ENCODE results near the gene NOP53. TPM values are rescaled to one million over a fixed set of nuclear protein-coding genes. Genes with fewer than 3 reads are reported as not detected.
"Not testable (repeated sequence)": the region's sequence is repeated elsewhere in the genome, so short reads cannot be mapped to it uniquely, and the experiment has no call there.

NOP53 gene
- total RNA-seq, 2 experiments from 2014 or later = 259 to 268 TPM

- H3K27me3 Mint-ChIP-seq; H3K9me3 Mint-ChIP-seq; H3K27ac Mint-ChIP-seq; DNase-seq; H3K36me3 Mint-ChIP-seq; POLR2A ChIA-PET; H3K4me1 Mint-ChIP-seq (ENCODE audit: low read depth); H3K4me3 Mint-ChIP-seq; CTCF ChIA-PET; intact Hi-C loops (cut with micrococcal nuclease): not testable (repeated sequence)
These were observed 57.8 kb downstream of the NOP53 start for GRCh38 chr19:47803148-47803547.

DNA sequence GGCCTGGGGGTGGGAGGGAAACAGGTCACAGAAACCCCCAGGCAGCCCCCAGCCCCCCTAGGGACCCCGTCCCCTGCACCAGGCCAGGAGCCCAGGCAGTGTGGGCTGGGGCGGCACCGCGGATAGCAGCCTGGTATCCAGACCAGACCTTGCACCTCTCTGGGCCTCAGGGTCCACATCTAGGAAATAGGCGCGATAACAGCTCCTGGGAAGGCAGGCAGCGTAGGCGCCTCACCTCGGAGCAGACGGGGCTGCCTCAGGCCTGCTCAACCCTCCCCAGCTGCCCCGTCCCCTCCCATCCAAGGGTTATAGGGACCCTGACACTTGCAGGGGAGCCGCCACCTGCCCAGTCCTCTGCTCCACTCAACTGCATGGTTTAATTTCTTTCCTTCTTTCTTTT lies 58.3 kb downstream of the NOP53 start:
- intact Hi-C loops (cut with micrococcal nuclease); CTCF ChIA-PET; H3K4me1 Mint-ChIP-seq (ENCODE audit: low read depth): not testable (repeated sequence)

GRCh38 chr19:47804451-47804850 lies 59.1 kb downstream of the NOP53 start, which contains the start of gene TPRX1:
TSS of gene TPRX1 (minus strand) at chr19:47804551. CDS start at chr19:47804539, 12 bp downstream.
- H3K4me1 Mint-ChIP-seq (ENCODE audit: low read depth); H3K4me3 Mint-ChIP-seq; H3K9me3 Mint-ChIP-seq; H3K27ac Mint-ChIP-seq; DNase-seq; POLR2A ChIA-PET; H3K36me3 Mint-ChIP-seq; intact Hi-C loops (cut with micrococcal nuclease); H3K27me3 Mint-ChIP-seq: not testable (repeated sequence)
- CTCF ChIA-PET = interaction anchor here (1.0 kb wide), 1 partner anchor 10 kb away, joined by 3 read pairs; no protein-coding TSS in a partner anchor

More for the DNA sequence above, 58.3 kb downstream of the NOP53 start:
- H3K27me3 Mint-ChIP-seq, H3K9me3 Mint-ChIP-seq, H3K4me3 Mint-ChIP-seq, H3K36me3 Mint-ChIP-seq, POLR2A ChIA-PET, H3K27ac Mint-ChIP-seq, DNase-seq: not testable (repeated sequence)

GRCh38 chr19:47805313-47805712 lies 60.0 kb downstream of the NOP53 start:
- ChIA-PET CTCF (no interaction called here), POLR2A (no interaction called here)
- Mint-ChIP-seq H3K4me1 (ENCODE audit: low read depth) (no peaks in the 10 kb centered on the region), H3K9me3 (peaks cover 4% of the 10 kb centered on the region), H3K36me3 (peaks cover 2% of the 10 kb centered on the region), H3K27me3 (no peaks in the 10 kb centered on the region), H3K27ac (no peak overlapping the region), H3K4me3 (no peak overlapping the region)
- no peak for DNase-seq
- intact Hi-C loops (cut with micrococcal nuclease) = no loop called here

GRCh38 chr19:47806435-47806834 lies 61.1 kb downstream of the NOP53 start:
- ChIA-PET CTCF (interaction anchor here (0.6 kb wide), 2 partner anchors 11 to 247 kb away, joined by 4 to 6 read pairs; no protein-coding TSS in a partner anchor), POLR2A (no interaction called here)
- no peaks in the 10 kb centered on the region for H3K36me3 Mint-ChIP-seq
- no peaks in the 10 kb centered on the region for H3K9me3 Mint-ChIP-seq
- H3K4me1 Mint-ChIP-seq (ENCODE audit: low read depth) = no peaks in the 10 kb centered on the region
- no peak for DNase-seq
- H3K27ac Mint-ChIP-seq = no peak overlapping the region
- intact Hi-C loops (cut with micrococcal nuclease) = no loop called here
- H3K27me3 Mint-ChIP-seq = peaks cover 3% of the 10 kb centered on the region
- H3K4me3 Mint-ChIP-seq = no peak overlapping the region

Other genes with a start within 250 kb of the NOP53 start
- 10 to 100 TPM; 67.3 to 70.4 TPM for gene NAPA, start 230.5 kb upstream of the NOP53 start, total RNA-seq
- under 1 TPM; 0.07 to 0.31 TPM for gene ZNF541, start 172.4 kb upstream of the NOP53 start, total RNA-seq
- gene BICRA, start 136.4 kb upstream of the NOP53 start, total RNA-seq = 10 to 100 TPM; 11.9 to 14.0 TPM
- 1 to 10 TPM in 1 of 2 experiments, under 1 TPM in 1; 0.81 to 1.6 TPM for gene EHD2, start 32.1 kb upstream of the NOP53 start, total RNA-seq
- gene SELENOW, start 33.2 kb downstream of the NOP53 start, total RNA-seq = 100 to 1,000 TPM; 162 to 174 TPM
- gene TPRX1, start 59.0 kb downstream of the NOP53 start, total RNA-seq = not detected
- gene CRX, start 76.4 kb downstream of the NOP53 start, total RNA-seq = not detected
- gene TPRX2, start 113.7 kb downstream of the NOP53 start, total RNA-seq = not detected
- not detected for gene SULT2A1, start 140.8 kb downstream of the NOP53 start, total RNA-seq
- not detected for gene BSPH1, start 246.6 kb downstream of the NOP53 start, total RNA-seq
- gene ELSPBP1, start 249.1 kb downstream of the NOP53 start, total RNA-seq = not detected